ENCODE measurements around the gene OOSP1. TPM values are rescaled to one million over a fixed set of nuclear protein-coding genes. Genes with fewer than 3 reads are reported as not detected.

OOSP1 gene
- total and polyA plus RNA-seq, 2 experiments from 2014 or later: not detected

DNA sequence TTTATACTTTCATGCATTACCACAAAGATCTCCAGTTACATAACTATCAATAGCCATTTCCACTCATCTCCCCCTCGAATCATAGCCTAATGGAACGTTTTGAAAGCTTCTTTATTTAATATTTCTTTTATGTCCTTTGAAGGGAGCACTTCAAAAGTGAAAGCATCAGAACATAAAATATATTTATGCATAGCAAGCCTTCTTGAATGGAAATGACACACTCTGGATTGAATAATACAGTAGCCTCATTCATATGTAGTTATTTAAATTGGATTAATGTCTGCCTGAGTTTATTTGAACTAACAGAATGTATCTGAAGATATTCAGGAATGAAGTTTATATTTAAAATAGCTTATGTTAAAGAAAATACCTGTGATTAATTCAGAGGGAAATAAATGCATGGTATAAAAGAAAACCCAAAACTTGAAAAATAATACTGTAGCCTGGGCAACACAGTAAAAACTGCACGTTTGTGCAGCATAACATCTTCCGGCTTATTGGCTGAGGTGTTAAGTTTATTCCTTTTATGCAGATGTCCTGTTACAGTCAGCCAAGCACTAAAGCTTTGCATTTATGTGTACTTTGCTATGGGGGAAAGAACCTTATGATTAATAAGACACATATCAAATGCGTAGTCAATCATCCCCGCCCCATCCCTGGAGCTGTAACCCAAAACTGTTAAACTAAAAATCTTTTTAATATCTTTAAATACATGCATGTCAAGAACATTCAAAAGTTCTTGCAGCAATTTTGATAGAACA is 37.7 kb upstream of the OOSP1 start:
- no peak for ATAC-seq
- Histone ChIP-seq H3K79me2 (replicated peaks; ENCODE audit: insufficient read depth) (no peaks in the 10 kb centered on the region), H3K4me2 (no peak overlapping the region), H4K20me1 (replicated peaks; ENCODE audit: insufficient read depth) (no peaks in the 10 kb centered on the region), H3K9me2 (ENCODE audit: insufficient read depth) (no peaks in the 10 kb centered on the region; the same call in 1 of the 2 replicates), H3K4me1 (ENCODE audit: insufficient read depth) (no peaks in the 10 kb centered on the region), H3K27me3 (ENCODE audit: insufficient read depth) (no peaks in the 10 kb centered on the region), H3K36me3 (ENCODE audit: insufficient read depth) (no peaks in the 10 kb centered on the region; the same call in 1 of the 2 replicates), H3K27ac (ENCODE audit: low read depth) (no peak overlapping the region), H2AFZ (no peak overlapping the region), H3K4me3 (no peak overlapping the region), H3F3A (replicated peaks; ENCODE audit: low read depth) (no peaks in the 10 kb centered on the region)
- H3K4me3 Mint-ChIP-seq: no peak overlapping the region
- TF ChIP-seq EZH2phosphoT487 (IDR thresholded peaks at IDR 0.05; ENCODE audit: unreplicated experiment) (no peak), EZH2 (IDR thresholded peaks at IDR 0.05; ENCODE audit: low read depth, unreplicated experiment) (no peak), JUNB (IDR thresholded peaks at IDR 0.05; ENCODE audit: unreplicated experiment) (no peak), NANOG (IDR thresholded peaks at IDR 0.05; ENCODE audit: borderline replicate concordance) (no peak), STAT1 (IDR thresholded peaks at IDR 0.05; ENCODE audit: unreplicated experiment) (no peak), CREB1 (CRISPR knock-in tag; IDR thresholded peaks at IDR 0.05; ENCODE audit: low read depth) (no peak), POLR2AphosphoS5 (IDR thresholded peaks at IDR 0.05; ENCODE audit: low read depth) (no peak), ZNF114 (CRISPR knock-in tag; IDR thresholded peaks at IDR 0.05) (no peak), ZNF331 (CRISPR knock-in tag; IDR thresholded peaks at IDR 0.05; ENCODE audit: low read depth) (no peak)
- TF ChIP-seq, protein P1, sequence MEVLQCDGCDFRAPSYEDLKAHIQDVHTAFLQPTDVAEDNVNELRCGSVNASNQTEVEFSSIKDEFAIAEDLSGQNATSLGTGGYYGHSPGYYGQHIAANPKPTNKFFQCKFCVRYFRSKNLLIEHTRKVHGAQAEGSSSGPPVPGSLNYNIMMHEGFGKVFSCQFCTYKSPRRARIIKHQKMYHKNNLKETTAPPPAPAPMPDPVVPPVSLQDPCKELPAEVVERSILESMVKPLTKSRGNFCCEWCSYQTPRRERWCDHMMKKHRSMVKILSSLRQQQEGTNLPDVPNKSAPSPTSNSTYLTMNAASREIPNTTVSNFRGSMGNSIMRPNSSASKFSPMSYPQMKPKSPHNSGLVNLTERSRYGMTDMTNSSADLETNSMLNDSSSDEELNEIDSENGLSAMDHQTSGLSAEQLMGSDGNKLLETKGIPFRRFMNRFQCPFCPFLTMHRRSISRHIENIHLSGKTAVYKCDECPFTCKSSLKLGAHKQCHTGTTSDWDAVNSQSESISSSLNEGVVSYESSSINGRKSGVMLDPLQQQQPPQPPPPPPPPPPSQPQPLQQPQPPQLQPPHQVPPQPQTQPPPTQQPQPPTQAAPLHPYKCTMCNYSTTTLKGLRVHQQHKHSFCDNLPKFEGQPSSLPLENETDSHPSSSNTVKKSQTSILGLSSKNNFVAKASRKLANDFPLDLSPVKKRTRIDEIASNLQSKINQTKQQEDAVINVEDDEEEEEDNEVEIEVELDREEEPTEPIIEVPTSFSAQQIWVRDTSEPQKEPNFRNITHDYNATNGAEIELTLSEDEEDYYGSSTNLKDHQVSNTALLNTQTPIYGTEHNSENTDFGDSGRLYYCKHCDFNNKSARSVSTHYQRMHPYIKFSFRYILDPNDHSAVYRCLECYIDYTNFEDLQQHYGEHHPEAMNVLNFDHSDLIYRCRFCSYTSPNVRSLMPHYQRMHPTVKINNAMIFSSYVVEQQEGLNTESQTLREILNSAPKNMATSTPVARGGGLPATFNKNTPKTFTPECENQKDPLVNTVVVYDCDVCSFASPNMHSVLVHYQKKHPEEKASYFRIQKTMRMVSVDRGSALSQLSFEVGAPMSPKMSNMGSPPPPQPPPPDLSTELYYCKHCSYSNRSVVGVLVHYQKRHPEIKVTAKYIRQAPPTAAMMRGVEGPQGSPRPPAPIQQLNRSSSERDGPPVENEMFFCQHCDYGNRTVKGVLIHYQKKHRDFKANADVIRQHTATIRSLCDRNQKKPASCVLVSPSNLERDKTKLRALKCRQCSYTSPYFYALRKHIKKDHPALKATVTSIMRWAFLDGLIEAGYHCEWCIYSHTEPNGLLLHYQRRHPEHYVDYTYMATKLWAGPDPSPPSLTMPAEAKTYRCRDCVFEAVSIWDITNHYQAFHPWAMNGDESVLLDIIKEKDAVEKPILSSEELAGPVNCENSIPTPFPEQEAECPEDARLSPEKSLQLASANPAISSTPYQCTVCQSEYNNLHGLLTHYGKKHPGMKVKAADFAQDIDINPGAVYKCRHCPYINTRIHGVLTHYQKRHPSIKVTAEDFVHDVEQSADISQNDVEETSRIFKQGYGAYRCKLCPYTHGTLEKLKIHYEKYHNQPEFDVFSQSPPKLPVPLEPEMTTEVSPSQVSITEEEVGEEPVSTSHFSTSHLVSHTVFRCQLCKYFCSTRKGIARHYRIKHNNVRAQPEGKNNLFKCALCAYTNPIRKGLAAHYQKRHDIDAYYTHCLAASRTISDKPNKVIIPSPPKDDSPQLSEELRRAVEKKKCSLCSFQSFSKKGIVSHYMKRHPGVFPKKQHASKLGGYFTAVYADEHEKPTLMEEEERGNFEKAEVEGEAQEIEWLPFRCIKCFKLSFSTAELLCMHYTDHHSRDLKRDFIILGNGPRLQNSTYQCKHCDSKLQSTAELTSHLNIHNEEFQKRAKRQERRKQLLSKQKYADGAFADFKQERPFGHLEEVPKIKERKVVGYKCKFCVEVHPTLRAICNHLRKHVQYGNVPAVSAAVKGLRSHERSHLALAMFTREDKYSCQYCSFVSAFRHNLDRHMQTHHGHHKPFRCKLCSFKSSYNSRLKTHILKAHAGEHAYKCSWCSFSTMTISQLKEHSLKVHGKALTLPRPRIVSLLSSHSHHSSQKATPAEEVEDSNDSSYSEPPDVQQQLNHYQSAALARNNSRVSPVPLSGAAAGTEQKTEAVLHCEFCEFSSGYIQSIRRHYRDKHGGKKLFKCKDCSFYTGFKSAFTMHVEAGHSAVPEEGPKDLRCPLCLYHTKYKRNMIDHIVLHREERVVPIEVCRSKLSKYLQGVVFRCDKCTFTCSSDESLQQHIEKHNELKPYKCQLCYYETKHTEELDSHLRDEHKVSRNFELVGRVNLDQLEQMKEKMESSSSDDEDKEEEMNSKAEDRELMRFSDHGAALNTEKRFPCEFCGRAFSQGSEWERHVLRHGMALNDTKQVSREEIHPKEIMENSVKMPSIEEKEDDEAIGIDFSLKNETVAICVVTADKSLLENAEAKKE (CRISPR knock-in tag; IDR thresholded peaks at IDR 0.05): no peak
- TF ChIP-seq, protein P2, sequence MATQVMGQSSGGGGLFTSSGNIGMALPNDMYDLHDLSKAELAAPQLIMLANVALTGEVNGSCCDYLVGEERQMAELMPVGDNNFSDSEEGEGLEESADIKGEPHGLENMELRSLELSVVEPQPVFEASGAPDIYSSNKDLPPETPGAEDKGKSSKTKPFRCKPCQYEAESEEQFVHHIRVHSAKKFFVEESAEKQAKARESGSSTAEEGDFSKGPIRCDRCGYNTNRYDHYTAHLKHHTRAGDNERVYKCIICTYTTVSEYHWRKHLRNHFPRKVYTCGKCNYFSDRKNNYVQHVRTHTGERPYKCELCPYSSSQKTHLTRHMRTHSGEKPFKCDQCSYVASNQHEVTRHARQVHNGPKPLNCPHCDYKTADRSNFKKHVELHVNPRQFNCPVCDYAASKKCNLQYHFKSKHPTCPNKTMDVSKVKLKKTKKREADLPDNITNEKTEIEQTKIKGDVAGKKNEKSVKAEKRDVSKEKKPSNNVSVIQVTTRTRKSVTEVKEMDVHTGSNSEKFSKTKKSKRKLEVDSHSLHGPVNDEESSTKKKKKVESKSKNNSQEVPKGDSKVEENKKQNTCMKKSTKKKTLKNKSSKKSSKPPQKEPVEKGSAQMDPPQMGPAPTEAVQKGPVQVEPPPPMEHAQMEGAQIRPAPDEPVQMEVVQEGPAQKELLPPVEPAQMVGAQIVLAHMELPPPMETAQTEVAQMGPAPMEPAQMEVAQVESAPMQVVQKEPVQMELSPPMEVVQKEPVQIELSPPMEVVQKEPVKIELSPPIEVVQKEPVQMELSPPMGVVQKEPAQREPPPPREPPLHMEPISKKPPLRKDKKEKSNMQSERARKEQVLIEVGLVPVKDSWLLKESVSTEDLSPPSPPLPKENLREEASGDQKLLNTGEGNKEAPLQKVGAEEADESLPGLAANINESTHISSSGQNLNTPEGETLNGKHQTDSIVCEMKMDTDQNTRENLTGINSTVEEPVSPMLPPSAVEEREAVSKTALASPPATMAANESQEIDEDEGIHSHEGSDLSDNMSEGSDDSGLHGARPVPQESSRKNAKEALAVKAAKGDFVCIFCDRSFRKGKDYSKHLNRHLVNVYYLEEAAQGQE (IDR thresholded peaks at IDR 0.05; ENCODE audit: unreplicated experiment): no peak
- TF ChIP-seq, protein P3, sequence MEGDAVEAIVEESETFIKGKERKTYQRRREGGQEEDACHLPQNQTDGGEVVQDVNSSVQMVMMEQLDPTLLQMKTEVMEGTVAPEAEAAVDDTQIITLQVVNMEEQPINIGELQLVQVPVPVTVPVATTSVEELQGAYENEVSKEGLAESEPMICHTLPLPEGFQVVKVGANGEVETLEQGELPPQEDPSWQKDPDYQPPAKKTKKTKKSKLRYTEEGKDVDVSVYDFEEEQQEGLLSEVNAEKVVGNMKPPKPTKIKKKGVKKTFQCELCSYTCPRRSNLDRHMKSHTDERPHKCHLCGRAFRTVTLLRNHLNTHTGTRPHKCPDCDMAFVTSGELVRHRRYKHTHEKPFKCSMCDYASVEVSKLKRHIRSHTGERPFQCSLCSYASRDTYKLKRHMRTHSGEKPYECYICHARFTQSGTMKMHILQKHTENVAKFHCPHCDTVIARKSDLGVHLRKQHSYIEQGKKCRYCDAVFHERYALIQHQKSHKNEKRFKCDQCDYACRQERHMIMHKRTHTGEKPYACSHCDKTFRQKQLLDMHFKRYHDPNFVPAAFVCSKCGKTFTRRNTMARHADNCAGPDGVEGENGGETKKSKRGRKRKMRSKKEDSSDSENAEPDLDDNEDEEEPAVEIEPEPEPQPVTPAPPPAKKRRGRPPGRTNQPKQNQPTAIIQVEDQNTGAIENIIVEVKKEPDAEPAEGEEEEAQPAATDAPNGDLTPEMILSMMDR (conservative IDR thresholded peaks at IDR 0.05; ENCODE audit: low read depth in 2 of 2): no peak
- TF ChIP-seq, protein P4, sequence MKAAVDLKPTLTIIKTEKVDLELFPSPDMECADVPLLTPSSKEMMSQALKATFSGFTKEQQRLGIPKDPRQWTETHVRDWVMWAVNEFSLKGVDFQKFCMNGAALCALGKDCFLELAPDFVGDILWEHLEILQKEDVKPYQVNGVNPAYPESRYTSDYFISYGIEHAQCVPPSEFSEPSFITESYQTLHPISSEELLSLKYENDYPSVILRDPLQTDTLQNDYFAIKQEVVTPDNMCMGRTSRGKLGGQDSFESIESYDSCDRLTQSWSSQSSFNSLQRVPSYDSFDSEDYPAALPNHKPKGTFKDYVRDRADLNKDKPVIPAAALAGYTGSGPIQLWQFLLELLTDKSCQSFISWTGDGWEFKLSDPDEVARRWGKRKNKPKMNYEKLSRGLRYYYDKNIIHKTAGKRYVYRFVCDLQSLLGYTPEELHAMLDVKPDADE (IDR thresholded peaks at IDR 0.05): no peak
- H3K4me1 Mint-ChIP-seq: peaks cover 8% of the 10 kb centered on the region
- no peak overlapping the region for H3K27ac Mint-ChIP-seq
- no peak for DNase-seq (ENCODE audit: low spot score)
- peaks cover 5% of the 10 kb centered on the region; the same call in 1 of the 3 replicates for H3K9me3 Mint-ChIP-seq
- no peaks in the 10 kb centered on the region for H3K36me3 Mint-ChIP-seq (ENCODE audit: low read depth)
- peaks cover 4% of the 10 kb centered on the region for H3K27me3 Mint-ChIP-seq (ENCODE audit: insufficient read depth, low read depth, poor library complexity)
